Activated T-cell treated with anti-CD3 and anti-CD28 coated beads, Interleukin-2, amount 50 U/mL, for 72 hours (primary cell): ENCODE data around the gene ESR2. TPM values are rescaled to one million over a fixed set of nuclear protein-coding genes. Genes with fewer than 3 reads are reported as not detected.

ENCODE experiments used
- ATAC-seq, 2 donors: fragments of 150-1000 bp; cut with Tn5 transposase; replicated peaks in 1 of 2; 2 replicates each; pipeline ENCODE4 v1.10.0; 2021; ENCODE audit warnings: moderate library complexity in 2 of 2, mild to moderate bottlenecking in 1 of 2
- DNase-seq, 2 donors: peaks; one replicate each; pipeline ENCODE4 v3.0.0; 2021 to 2022; ENCODE audit warnings: mixed read lengths in 1 of 2
- H3K27ac Mint-ChIP-seq: one replicate; pipeline ENCODE4 v1.8.0; 2022; ENCODE audit warnings: mild to moderate bottlenecking, moderate library complexity, mixed read lengths
- H3K27me3 Mint-ChIP-seq: one replicate; pipeline ENCODE4 v1.8.0; 2022; ENCODE audit warnings: low read depth, mixed read lengths
- H3K36me3 Mint-ChIP-seq, 2 donors: one replicate each; pipeline ENCODE4 v1.8.0; 2022; ENCODE audit warnings: mixed read lengths in 2 of 2, mild to moderate bottlenecking in 1 of 2; ENCODE audit not compliant: insufficient read depth in 2 of 2
- H3K4me1 Mint-ChIP-seq: one replicate; pipeline ENCODE4 v1.8.0; 2022; ENCODE audit warnings: low read depth, mixed read lengths
- H3K4me3 Mint-ChIP-seq, 2 donors: one replicate each; pipeline ENCODE4 v1.8.0; 2022; ENCODE audit warnings: mild to moderate bottlenecking in 2 of 2, mixed read lengths in 2 of 2, moderate library complexity in 2 of 2
- H3K9me3 Mint-ChIP-seq, 2 donors: one replicate each; pipeline ENCODE4 v1.8.0; 2022; ENCODE audit warnings: mixed read lengths in 2 of 2
- total RNA-seq, 2 donors: library from RNA; stranded (reverse); gene quantifications; one replicate each; pipeline ENCODE4 v1.2.3, GENCODE V29; 2022

The ESR2 gene
- total RNA-seq, 2 donors from 2014 or later: 0.23 to 1.0 TPM

DNA sequence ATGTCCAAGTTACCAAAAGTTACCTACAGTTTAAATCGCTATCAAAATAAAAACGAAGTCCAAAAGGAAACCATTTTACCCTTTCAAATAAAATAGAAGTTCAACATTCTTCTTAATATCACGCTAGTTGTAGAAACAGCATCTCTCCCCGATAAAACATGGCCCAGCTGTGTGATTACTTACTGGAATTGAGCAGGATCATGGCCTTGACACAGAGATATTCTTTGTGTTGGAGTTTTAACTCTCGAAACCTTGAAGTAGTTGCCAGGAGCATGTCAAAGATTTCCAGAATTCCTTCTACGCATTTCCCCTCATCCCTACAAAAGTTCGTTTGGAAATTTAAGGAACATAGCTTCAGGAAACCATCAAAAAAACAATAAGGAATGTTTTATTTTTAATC lies 44.8 kb downstream of the ESR2 start:
- DNase-seq: no peak
- Mint-ChIP-seq H3K4me1 (no peaks in the 10 kb centered on the region), H3K9me3 (peaks cover 0 to 1% of the 10 kb centered on the region in 2 donors), H3K4me3 (no peak overlapping the region), H3K27ac (no peak overlapping the region), H3K27me3 (peaks cover 6% of the 10 kb centered on the region), H3K36me3 (no peaks in the 10 kb centered on the region)
- ATAC-seq: no peak

DNA sequence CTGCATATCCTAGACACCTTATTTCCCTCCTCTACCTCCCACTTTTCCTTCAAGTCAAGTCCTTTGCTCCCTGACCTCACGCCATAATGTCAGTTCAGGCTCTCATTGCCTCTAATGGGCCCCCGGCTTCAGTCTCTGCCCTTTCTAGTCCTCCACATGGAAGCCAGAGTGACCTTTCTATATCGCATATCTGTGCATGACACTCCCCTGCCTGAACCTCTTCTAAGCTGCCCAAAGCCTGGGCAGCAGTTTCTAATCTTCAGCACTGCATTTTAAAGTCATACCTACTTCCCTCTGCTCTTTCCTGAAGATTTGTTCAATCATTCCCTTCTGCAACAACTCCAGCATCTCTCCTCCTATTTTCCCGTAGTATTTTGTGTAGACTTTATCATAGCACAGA lies 45.5 kb downstream of the ESR2 start:
- no peak overlapping the region for H3K27ac Mint-ChIP-seq
- no peaks in the 10 kb centered on the region for H3K36me3 Mint-ChIP-seq
- DNase-seq (no peak), ATAC-seq (no peak)
- H3K27me3 Mint-ChIP-seq: peaks cover 6% of the 10 kb centered on the region
- H3K4me1 Mint-ChIP-seq: no peaks in the 10 kb centered on the region
- no peak overlapping the region for H3K4me3 Mint-ChIP-seq
- H3K9me3 Mint-ChIP-seq: peaks cover 0 to 1% of the 10 kb centered on the region in 2 donors

DNA sequence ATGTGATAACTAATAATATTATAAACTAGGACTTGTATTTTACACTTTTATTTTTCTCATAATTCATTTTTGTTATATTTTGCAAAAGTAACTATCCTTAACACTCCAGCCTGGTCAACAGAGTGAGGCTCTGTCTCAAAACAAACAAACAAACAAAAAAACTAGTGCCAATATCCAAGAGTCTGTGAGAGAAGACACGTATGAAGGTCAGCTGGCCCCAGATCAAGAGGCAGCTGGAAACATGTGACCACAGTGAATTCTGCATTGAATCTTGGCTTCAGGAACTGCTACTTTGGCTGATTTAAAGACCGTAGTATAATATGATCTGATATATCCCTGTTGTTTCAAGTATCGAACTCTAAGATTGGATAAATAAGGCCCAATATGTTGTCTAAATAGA lies 47.0 kb downstream of the ESR2 start:
- H3K36me3 Mint-ChIP-seq: no peaks in the 10 kb centered on the region
- no peak overlapping the region for H3K27ac Mint-ChIP-seq
- DNase-seq: no peak
- H3K4me3 Mint-ChIP-seq: no peak overlapping the region
- H3K9me3 Mint-ChIP-seq: peaks cover 0 to 1% of the 10 kb centered on the region in 2 donors
- no peak for ATAC-seq
- H3K27me3 Mint-ChIP-seq: peaks cover 6% of the 10 kb centered on the region
- H3K4me1 Mint-ChIP-seq: no peaks in the 10 kb centered on the region

DNA sequence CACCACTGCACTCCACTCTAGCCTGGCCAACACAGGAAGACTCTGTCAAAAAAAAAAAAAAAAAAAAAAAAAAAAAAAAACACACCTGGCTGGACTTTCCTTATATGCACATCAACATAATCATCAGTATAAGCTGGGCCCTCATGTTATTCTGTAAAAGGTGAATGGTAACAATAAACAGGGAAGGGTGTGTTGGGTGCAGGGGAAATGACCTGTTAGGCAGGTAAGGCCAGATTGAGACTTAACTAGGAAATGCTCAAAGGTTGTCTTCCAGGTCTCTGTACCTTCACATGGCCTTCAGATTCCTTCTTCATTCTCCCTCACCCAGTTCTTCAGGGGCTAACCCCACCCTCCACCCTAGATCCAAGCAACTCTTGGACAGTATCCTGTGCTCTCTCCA lies 47.5 kb downstream of the ESR2 start:
- ATAC-seq (no peak), DNase-seq (no peak)
- Mint-ChIP-seq H3K4me1 (no peaks in the 10 kb centered on the region), H3K36me3 (no peaks in the 10 kb centered on the region), H3K27ac (no peak overlapping the region), H3K4me3 (no peak overlapping the region), H3K9me3 (peaks cover 0 to 1% of the 10 kb centered on the region in 2 donors), H3K27me3 (peaks cover 10% of the 10 kb centered on the region)

DNA sequence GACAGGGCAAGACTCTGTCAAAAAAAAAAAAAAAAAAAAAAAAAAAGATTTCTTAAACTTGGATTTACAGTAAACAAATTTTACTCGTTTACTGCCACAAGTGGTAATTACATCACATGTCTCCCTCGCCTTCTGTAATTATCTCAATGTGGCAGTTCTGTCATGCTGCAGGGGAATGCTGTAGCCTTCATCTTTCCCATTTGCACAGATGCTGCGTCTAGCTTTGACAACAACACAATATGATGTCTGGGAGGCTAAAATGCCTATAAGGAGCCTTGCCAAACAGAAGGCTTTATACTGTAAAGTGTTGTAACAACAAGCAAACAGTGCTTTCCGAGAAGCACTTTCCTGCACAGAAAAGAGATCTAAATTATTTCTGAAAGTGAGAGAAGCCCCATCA lies 48.7 kb downstream of the ESR2 start:
- Mint-ChIP-seq H3K27me3 (peaks cover 13% of the 10 kb centered on the region), H3K36me3 (no peaks in the 10 kb centered on the region), H3K4me1 (no peaks in the 10 kb centered on the region)

DNA sequence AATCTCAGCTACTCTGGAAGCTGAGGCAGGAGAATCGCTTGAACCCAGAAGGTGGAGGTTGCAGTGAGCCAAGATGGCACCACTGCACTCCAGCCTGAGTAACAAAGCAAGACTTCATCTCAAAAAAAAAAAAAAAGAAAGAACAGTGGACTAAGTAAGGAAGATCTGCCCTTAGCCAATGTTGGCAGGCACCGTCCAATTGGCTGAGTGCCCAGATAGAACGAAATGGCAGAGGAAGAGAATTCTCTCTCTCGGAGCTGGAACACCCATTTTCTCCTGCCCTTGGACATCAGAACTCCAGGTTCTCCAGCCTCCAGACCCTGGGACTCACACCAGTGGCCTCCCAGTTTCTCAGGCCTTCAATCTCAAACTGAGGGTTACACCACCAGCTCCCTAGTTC lies 49.9 kb downstream of the ESR2 start:
- H3K9me3 Mint-ChIP-seq: peaks cover 0 to 1% of the 10 kb centered on the region in 2 donors
- H3K27me3 Mint-ChIP-seq: peaks cover 13% of the 10 kb centered on the region
- no peaks in the 10 kb centered on the region for H3K4me1 Mint-ChIP-seq
- H3K27ac Mint-ChIP-seq: no peak overlapping the region
- DNase-seq (no peak), ATAC-seq (no peak)
- H3K4me3 Mint-ChIP-seq: no peak overlapping the region
- no peaks in the 10 kb centered on the region for H3K36me3 Mint-ChIP-seq

More for the DNA sequence above, 48.7 kb downstream of the ESR2 start:
- Mint-ChIP-seq H3K27ac (no peak overlapping the region), H3K9me3 (peaks cover 0 to 1% of the 10 kb centered on the region in 2 donors), H3K4me3 (no peak overlapping the region)
- DNase-seq (no peak), ATAC-seq (no peak)

DNA sequence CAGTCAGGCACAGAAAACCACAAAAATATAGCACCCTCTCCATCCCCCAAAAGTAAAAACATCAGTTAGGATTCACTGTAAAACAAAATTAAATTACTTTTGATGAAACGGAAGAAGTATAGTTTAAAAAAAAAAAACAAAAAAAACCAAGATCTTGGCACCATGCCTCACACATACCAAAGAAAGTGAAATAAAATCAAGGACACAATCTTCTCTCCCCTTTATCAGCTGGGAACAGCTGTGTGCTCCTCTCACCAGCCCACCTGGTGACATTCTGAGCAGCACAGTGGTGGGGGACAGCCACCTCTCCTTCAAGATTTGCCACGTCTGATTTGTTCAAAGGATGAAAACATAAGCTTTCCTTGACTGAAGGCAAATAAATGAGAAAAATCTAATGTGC lies 55.5 kb downstream of the ESR2 start:
- no peak overlapping the region for H3K4me3 Mint-ChIP-seq
- no peak for ATAC-seq
- peaks cover 8% of the 10 kb centered on the region for H3K4me1 Mint-ChIP-seq
- H3K36me3 Mint-ChIP-seq: no peaks in the 10 kb centered on the region
- H3K9me3 Mint-ChIP-seq: no peaks in the 10 kb centered on the region
- H3K27me3 Mint-ChIP-seq: peaks cover 18% of the 10 kb centered on the region
- no peak overlapping the region for H3K27ac Mint-ChIP-seq
- DNase-seq: no peak

DNA sequence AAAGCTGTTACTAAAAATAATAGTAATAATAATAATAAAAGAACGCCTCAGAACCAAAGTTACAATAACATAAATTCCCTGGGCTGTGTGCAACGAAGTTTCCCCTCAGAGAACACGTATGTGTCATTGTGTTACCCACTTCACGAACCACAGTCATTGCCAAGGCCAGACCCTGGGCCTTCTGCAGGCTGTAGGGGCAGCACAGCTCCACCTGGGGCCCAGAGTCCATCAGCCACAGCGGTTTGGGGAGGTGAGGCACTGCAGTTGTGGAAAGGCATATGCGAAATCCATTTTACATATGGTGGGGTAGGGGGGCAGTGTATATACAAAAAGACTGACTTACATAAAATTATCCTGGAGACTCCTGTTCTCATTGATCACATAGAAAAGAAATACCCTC lies 56.1 kb downstream of the ESR2 start:
- DNase-seq (no peak), ATAC-seq (no peak)
- H3K4me3 Mint-ChIP-seq: no peak overlapping the region
- peaks cover 18% of the 10 kb centered on the region for H3K27me3 Mint-ChIP-seq
- no peaks in the 10 kb centered on the region for H3K36me3 Mint-ChIP-seq
- H3K4me1 Mint-ChIP-seq: peaks cover 8% of the 10 kb centered on the region
- H3K9me3 Mint-ChIP-seq: no peaks in the 10 kb centered on the region
- H3K27ac Mint-ChIP-seq: no peak overlapping the region

DNA sequence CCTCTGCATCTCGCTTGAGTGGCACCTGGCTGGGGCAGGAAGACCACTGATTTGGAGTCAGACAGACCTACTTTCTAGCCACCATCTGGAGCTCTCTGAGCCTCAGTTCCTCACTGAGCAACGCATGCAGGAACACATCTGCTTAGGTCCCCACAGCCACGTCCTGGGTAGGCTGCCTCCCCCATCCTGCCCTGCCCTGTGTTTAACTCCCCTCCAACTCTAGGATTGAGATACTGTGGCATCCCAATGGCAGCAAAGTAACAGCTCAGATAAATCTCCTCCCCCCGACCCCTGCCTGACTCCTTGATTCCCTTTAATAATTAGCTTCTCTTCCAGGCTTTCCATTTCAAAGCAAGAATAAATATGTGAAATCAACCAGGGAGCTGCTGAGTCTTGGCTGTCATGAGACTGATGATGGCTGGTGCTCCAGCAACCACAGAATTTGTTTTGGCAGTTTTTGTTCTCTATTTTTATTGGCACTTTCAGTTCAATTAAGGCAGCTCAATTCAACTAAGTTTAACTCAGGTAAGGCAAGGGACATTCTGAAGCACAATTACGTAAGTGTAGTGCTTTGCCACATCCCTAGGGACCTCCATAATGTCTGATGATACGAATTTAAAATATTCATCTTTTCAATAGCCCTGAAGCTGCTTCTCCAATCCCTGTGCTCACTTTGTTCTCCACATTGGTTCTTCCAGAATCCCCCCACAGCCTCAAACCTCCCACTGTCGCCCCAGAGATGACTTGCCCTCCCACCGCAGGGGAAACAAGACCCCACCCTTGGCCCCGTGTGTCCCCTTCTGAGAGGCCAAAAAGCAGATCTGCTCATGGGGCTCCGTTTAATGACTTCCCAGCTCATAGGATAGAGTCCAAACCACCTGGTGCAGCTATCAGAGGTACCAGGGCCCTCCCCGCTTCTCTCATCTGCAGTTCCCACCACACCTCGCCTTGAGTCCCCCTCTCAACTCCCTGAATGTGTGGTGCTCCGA lies 58.2 kb downstream of the ESR2 start:
- Mint-ChIP-seq H3K4me3 (no peak overlapping the region), H3K4me1 (peaks cover 20% of the 10 kb centered on the region), H3K27me3 (peaks cover 11% of the 10 kb centered on the region), H3K36me3 (no peaks in the 10 kb centered on the region), H3K27ac (no peak overlapping the region), H3K9me3 (no peaks in the 10 kb centered on the region)
- ATAC-seq: no peak
- DNase-seq: no peak

DNA sequence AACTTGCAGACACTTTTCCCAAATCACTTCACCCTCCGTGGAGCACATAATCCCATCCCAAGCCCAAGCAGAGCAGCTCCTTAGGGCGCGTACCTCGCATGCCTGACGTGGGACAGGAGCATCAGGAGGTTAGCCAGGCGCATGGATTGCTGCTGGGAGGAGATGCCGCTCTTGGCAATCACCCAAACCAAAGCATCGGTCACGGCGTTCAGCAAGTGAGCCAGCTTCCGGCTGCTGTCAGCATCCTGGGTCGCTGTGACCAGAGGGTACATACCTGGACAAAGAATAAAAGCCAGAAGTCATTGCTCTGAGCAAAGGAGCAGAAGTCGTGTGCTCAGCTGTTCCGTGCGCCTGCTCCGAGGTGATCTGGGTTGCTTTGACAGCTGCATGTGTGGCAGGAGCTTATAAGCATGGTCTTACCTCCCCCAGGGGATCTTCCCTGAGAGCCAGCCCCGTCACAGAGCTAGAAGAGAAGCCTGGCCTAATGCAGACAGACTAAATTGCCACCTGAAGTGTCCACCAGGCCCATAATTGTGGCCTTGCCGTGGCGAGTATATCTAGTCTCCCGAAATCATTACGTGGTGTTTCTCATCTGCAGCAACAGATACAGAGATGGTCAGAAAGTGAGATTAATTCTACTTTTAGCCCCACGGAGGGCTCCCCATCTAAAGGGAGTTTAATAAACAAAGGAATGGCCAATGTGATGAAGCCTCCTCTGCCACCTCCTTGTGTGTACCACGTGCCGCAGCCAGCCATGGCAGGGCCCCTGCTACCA lies 59.1 kb downstream of the ESR2 start:
- Mint-ChIP-seq H3K27me3 (peaks cover 11% of the 10 kb centered on the region), H3K4me3 (no peak overlapping the region), H3K4me1 (peaks cover 20% of the 10 kb centered on the region), H3K27ac (no peak overlapping the region), H3K9me3 (no peaks in the 10 kb centered on the region), H3K36me3 (no peaks in the 10 kb centered on the region)
- no peak for ATAC-seq
- DNase-seq: no peak

DNA sequence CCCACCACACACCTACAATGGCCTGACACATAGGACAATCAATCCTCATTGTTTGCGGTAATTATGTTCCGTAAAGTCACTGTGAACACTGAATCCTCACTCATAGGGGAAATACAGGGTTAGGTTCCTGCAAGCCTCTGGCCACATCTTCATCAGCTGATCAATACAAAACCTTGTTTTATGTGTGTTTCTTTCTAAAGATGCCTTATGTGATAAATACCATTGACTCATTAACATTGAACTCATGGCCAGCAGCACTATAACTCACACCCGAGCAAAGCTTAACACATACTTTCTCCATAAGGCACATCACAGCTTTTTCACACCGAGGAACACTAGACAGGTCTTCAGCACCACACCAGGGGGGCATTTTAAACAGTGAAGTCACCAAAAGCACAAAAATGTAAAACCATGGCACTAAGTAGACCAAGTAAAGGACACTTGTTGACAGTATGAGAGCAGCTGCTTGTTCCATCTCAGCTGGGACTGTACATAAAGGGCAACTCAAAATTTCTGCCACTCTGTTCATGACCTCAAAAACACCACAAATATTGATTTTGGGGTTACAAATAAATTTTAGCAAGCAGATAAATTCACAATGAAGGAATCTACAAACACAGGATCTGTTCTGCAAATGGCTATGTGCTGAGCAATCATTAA lies 60.5 kb downstream of the ESR2 start:
- no peak overlapping the region for H3K27ac Mint-ChIP-seq
- ATAC-seq (no peak), DNase-seq (no peak)
- no peaks in the 10 kb centered on the region for H3K36me3 Mint-ChIP-seq
- peaks cover 20% of the 10 kb centered on the region for H3K4me1 Mint-ChIP-seq
- no peaks in the 10 kb centered on the region for H3K9me3 Mint-ChIP-seq
- H3K4me3 Mint-ChIP-seq: no peak overlapping the region
- peaks cover 11% of the 10 kb centered on the region for H3K27me3 Mint-ChIP-seq

DNA sequence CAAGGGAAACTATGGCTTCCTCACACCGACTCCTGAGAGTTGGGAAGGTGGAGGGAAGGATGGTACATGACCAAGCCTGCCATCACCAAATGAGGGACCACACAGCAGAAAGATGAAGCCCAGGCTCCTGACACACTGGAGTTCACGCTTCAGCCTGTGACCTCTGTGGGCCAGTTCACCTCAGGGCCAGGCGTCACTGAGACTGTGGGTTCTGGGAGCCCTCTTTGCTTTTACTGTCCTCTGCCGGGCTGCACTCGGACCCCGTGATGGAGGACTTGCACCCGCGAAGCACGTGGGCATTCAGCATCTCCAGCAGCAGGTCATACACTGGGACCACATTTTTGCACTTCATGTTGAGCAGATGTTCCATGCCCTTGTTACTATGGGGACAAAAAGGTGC lies 61.2 kb downstream of the ESR2 start:
- H3K4me3 Mint-ChIP-seq: peak overlapping the region in 1 of 2 donors; percentile 38

More for the DNA sequence above, 61.2 kb downstream of the ESR2 start:
- no peak for DNase-seq
- Mint-ChIP-seq H3K9me3 (no peaks in the 10 kb centered on the region), H3K4me1 (peaks cover 20% of the 10 kb centered on the region), H3K27me3 (peaks cover 11% of the 10 kb centered on the region), H3K36me3 (no peaks in the 10 kb centered on the region), H3K27ac (no peak overlapping the region)
- ATAC-seq: no peak
